ENCODE measurements around the gene C11orf87. TPM values are rescaled to one million over a fixed set of nuclear protein-coding genes. Genes with fewer than 3 reads are reported as not detected.

C11orf87 gene
- polyA plus RNA-seq, 1 donor: 0.21 TPM

DNA sequence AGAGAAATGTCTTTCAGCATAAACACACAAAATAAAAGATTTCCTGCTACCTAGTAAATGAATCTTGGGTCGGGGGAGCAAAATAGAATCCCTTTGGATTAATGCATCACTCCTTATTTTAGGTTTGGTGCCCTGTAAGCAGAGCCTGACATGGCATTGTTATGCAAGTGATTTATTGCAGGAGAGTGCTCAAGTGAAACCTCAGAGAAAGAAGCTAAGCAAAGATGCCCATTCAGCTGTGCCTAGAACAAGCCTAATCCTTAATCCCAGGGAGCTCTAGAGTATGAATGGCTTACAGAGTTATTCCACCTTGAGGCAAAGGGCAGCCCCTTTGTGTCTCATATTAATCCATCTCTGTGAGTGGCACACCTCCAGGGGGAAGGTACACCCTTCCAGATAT lies 21.1 kb downstream of the C11orf87 start:
- no peak for DNase-seq

DNA sequence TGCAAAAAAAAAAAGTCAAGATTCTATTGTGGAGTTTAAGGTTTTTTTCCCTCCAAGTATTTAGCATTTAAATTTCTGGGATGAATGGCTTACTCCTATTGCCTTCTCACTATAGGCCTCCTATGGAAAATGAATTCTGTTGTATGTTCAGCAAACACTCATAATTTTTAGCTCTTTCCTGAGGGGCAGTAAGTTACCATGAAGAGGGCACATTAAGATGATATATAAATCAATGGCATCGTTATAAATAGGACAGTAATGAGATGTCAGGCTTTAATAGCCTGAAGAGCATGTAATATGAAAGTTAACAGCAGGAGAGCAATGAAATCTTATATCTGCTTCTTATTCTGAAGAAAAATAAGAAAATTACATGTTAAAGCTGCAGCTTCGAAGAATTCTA lies 32.9 kb downstream of the C11orf87 start:
- no peak for DNase-seq

Measured in hindlimb muscle (tissue), 1 donor.